Astrocyte (in vitro differentiated cells and primary cell): ENCODE data around the gene SGSM1. TPM values are rescaled to one million over a fixed set of nuclear protein-coding genes. Genes with fewer than 3 reads are reported as not detected.

Experiments used
- DNase-seq: peaks from one replicate; pipeline ENCODE4 v3.0.0-alpha.2; 2010; ENCODE audit warnings: low read depth
- FAIRE-seq: peaks from 2 replicates; lab custom pipeline; 2011; peaks lifted over from hg19 to GRCh38; lab: Jason Lieb, UNC
- H2AFZ ChIP-seq: 2 replicates; pipeline ENCODE4 v1.6.0; 2012; ENCODE audit warnings: low read depth, low read length, inconsistent platforms
- H3K27ac ChIP-seq: 2 replicates; pipeline ENCODE4 v1.5.1; 2011; ENCODE audit warnings: low read depth, low read length, inconsistent platforms
- H3K27me3 ChIP-seq: 2 replicates; pipeline ENCODE4 v1.6.0; 2011; ENCODE audit warnings: low read length, inconsistent platforms; ENCODE audit not compliant: insufficient read depth
- H3K36me3 ChIP-seq: 2 replicates; pipeline ENCODE4 v1.5.1; 2011; ENCODE audit warnings: low read length, inconsistent platforms; ENCODE audit not compliant: insufficient read depth
- H3K4me1 ChIP-seq: 2 replicates; pipeline ENCODE4 v1.5.1; 2011; ENCODE audit warnings: low read length, inconsistent platforms; ENCODE audit not compliant: insufficient read depth
- H3K4me2 ChIP-seq: 2 replicates; pipeline ENCODE4 v1.6.0; 2012; ENCODE audit warnings: low read length, inconsistent platforms
- H3K4me3 ChIP-seq: 2 replicates; pipeline ENCODE4 v1.5.1; 2011; ENCODE audit warnings: low read depth, mild to moderate bottlenecking, low read length, inconsistent platforms; ENCODE audit not compliant: insufficient read depth
- H3K79me2 ChIP-seq: 2 replicates; pipeline ENCODE4 v1.6.0; 2012; ENCODE audit warnings: mild to moderate bottlenecking, low read length, inconsistent platforms; ENCODE audit not compliant: insufficient read depth
- H3K9ac ChIP-seq: 2 replicates; pipeline ENCODE4 v1.6.0; 2012; ENCODE audit warnings: mild to moderate bottlenecking, low read length, inconsistent platforms
- H3K9me3 ChIP-seq: 2 replicates; pipeline ENCODE4 v1.5.1; 2012; ENCODE audit warnings: low read depth, mild to moderate bottlenecking, low read length, inconsistent platforms; ENCODE audit not compliant: insufficient read depth
- H4K20me1 ChIP-seq: 2 replicates; pipeline ENCODE4 v1.6.0; 2012; ENCODE audit warnings: low read length, inconsistent platforms; ENCODE audit not compliant: insufficient read depth
- H3K27ac Mint-ChIP-seq: one replicate; pipeline ENCODE4 v1.8.0; 2021; ENCODE audit warnings: mild to moderate bottlenecking, mixed read lengths; ENCODE audit not compliant: unreplicated experiment
- H3K27me3 Mint-ChIP-seq: one replicate; pipeline ENCODE4 v1.8.0; 2021; ENCODE audit warnings: low read depth, mixed read lengths; ENCODE audit not compliant: unreplicated experiment
- H3K36me3 Mint-ChIP-seq: one replicate; pipeline ENCODE4 v1.8.0; 2021; ENCODE audit warnings: low read depth, mixed read lengths; ENCODE audit not compliant: unreplicated experiment
- H3K4me1 Mint-ChIP-seq: one replicate; pipeline ENCODE4 v1.8.0; 2021; ENCODE audit warnings: low read depth, mixed read lengths; ENCODE audit not compliant: unreplicated experiment
- H3K4me3 Mint-ChIP-seq: one replicate; pipeline ENCODE4 v1.8.0; 2021; ENCODE audit warnings: mild to moderate bottlenecking, moderate library complexity, mixed read lengths; ENCODE audit not compliant: unreplicated experiment
- H3K9me3 Mint-ChIP-seq: one replicate; pipeline ENCODE4 v1.8.0; 2021; ENCODE audit warnings: mild to moderate bottlenecking, mixed read lengths; ENCODE audit not compliant: unreplicated experiment
- EZH2 ChIP-seq: IDR thresholded peaks from 2 replicates; pipeline ENCODE4 v1.6.1; 2012; ENCODE audit warnings: mild to moderate bottlenecking, low read length, inconsistent platforms; ENCODE audit not compliant: insufficient read depth
- total RNA-seq: library from RNA; stranded (reverse); gene quantifications from 2 replicates; pipeline ENCODE4 v1.2.1, GENCODE V29; 2021
- TF ChIP-seq, protein P1 (sequence below): IDR thresholded peaks from 2 replicates; pipeline ENCODE4 v1.5.1; 2011; ENCODE audit warnings: low read depth, mild to moderate bottlenecking, inconsistent platforms, low read length, moderate library complexity; ENCODE audit not compliant: insufficient read depth

The SGSM1 gene
- total RNA-seq, 1 donor from 2014 or later = 0.05 TPM

DNA sequence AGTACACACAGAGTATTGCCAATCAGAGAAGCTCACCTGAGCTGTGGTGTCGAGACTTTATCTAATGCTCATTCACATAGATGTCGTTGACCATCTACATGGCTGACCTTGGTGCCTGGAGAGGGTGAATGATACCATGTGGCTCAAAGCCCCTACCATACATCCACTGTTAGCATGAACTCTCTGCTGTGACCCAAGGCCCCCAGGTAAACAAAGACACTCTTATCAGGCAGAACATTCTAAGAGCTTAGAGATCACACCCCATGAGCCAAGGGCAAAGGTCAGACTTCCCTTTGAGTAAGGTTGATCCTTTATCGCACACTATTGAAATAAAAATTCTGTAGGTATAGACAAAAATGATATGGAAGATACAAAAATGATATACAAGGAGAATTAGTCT lies 16.5 kb upstream of the SGSM1 start:
- Histone ChIP-seq H3K79me2 (no peaks in the 10 kb centered on the region), H3K4me1 (no peaks in the 10 kb centered on the region), H3K9me3 (no peaks in the 10 kb centered on the region), H3K4me2 (no peak overlapping the region), H4K20me1 (no peaks in the 10 kb centered on the region), H3K9ac (no peak overlapping the region), H3K36me3 (no peaks in the 10 kb centered on the region), H3K27me3 (no peaks in the 10 kb centered on the region), H3K27ac (no peak overlapping the region), H3K4me3 (no peak overlapping the region), H2AFZ (no peak overlapping the region)
- DNase-seq (no peak), FAIRE-seq (no peak)
- no peaks in the 10 kb centered on the region for H3K9me3 Mint-ChIP-seq
- no peaks in the 10 kb centered on the region for H3K36me3 Mint-ChIP-seq
- H3K4me3 Mint-ChIP-seq = no peak overlapping the region
- TF ChIP-seq, protein P1, sequence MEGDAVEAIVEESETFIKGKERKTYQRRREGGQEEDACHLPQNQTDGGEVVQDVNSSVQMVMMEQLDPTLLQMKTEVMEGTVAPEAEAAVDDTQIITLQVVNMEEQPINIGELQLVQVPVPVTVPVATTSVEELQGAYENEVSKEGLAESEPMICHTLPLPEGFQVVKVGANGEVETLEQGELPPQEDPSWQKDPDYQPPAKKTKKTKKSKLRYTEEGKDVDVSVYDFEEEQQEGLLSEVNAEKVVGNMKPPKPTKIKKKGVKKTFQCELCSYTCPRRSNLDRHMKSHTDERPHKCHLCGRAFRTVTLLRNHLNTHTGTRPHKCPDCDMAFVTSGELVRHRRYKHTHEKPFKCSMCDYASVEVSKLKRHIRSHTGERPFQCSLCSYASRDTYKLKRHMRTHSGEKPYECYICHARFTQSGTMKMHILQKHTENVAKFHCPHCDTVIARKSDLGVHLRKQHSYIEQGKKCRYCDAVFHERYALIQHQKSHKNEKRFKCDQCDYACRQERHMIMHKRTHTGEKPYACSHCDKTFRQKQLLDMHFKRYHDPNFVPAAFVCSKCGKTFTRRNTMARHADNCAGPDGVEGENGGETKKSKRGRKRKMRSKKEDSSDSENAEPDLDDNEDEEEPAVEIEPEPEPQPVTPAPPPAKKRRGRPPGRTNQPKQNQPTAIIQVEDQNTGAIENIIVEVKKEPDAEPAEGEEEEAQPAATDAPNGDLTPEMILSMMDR = no peak
- no peak for TF ChIP-seq EZH2
- H3K4me1 Mint-ChIP-seq = no peaks in the 10 kb centered on the region
- peaks cover 23% of the 10 kb centered on the region for H3K27me3 Mint-ChIP-seq
- no peak overlapping the region for H3K27ac Mint-ChIP-seq

GRCh38 chr22:24791362-24791761 lies 14.6 kb upstream of the SGSM1 start:
- no peak for TF ChIP-seq EZH2
- TF ChIP-seq, protein P1 = no peak

GRCh38 chr22:24796056-24796455 lies 10.0 kb upstream of the SGSM1 start:
- no peaks in the 10 kb centered on the region for H3K36me3 Mint-ChIP-seq
- no peak for FAIRE-seq

More at GRCh38 chr22:24791362-24791761, 14.6 kb upstream of the SGSM1 start:
- no peaks in the 10 kb centered on the region for H3K36me3 Mint-ChIP-seq
- no peak overlapping the region for H3K27ac Mint-ChIP-seq
- no peak for FAIRE-seq
- no peaks in the 10 kb centered on the region for H3K4me1 ChIP-seq
- H3K9ac ChIP-seq = no peak overlapping the region
- no peaks in the 10 kb centered on the region for H3K79me2 ChIP-seq
- H3K27me3 Mint-ChIP-seq = peaks cover 15% of the 10 kb centered on the region
- no peaks in the 10 kb centered on the region for H3K36me3 ChIP-seq
- H2AFZ ChIP-seq = no peak overlapping the region
- H3K4me2 ChIP-seq = no peak overlapping the region
- no peaks in the 10 kb centered on the region for H3K27me3 ChIP-seq
- H3K27ac ChIP-seq = no peak overlapping the region
- H3K9me3 Mint-ChIP-seq = peaks cover 3% of the 10 kb centered on the region
- no peaks in the 10 kb centered on the region for H3K4me1 Mint-ChIP-seq
- DNase-seq = no peak
- no peak overlapping the region for H3K4me3 Mint-ChIP-seq
- H3K4me3 ChIP-seq = no peak overlapping the region
- no peaks in the 10 kb centered on the region for H3K9me3 ChIP-seq
- H4K20me1 ChIP-seq = no peaks in the 10 kb centered on the region

More at GRCh38 chr22:24796056-24796455, 10.0 kb upstream of the SGSM1 start:
- Histone ChIP-seq H3K4me3 (no peak overlapping the region), H2AFZ (no peak overlapping the region), H3K27ac (no peak overlapping the region), H3K9me3 (no peaks in the 10 kb centered on the region), H3K4me1 (no peaks in the 10 kb centered on the region), H3K9ac (no peak overlapping the region), H3K36me3 (no peaks in the 10 kb centered on the region), H3K79me2 (no peaks in the 10 kb centered on the region), H4K20me1 (no peaks in the 10 kb centered on the region), H3K27me3 (no peaks in the 10 kb centered on the region), H3K4me2 (no peak overlapping the region)
- peaks cover 3% of the 10 kb centered on the region for H3K9me3 Mint-ChIP-seq
- no peaks in the 10 kb centered on the region for H3K4me1 Mint-ChIP-seq
- no peak for DNase-seq
- no peak overlapping the region for H3K4me3 Mint-ChIP-seq
- TF ChIP-seq, protein P1 = no peak
- TF ChIP-seq EZH2 = no peak
- peaks cover 17% of the 10 kb centered on the region for H3K27me3 Mint-ChIP-seq
- no peak overlapping the region for H3K27ac Mint-ChIP-seq
